ENCODE data around the gene NCAN.

DNA sequence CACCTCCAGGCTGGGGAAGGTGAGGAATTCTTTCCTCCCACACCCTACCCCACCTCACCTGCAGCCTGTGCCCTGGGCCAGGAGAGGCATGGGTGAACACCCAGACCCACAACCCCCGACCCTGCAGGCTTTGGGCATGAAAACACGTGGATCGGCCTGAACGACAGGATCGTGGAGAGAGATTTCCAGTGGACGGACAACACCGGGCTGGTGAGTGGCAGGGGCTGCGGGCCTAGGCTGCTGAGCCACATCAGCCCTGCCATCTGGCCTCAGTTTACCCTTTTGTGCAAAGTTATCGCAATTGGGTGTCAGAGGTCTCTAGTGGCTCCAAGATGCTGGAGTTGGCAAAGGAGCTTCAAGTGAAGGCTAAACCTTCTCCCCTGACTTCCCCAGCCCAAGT lies 28.7 kb downstream of the NCAN start:
- TF ChIP-seq CTCF (IDR thresholded peaks at IDR 0.05; ENCODE audit: insufficient read depth, low read length) (no peak), GABPA (IDR thresholded peaks at IDR 0.05; ENCODE audit: low read depth) (no peak)

Data from HL-60 (cell line).